Measurements from ENCODE around the gene CBX2. TPM values are rescaled to one million over a fixed set of nuclear protein-coding genes. Genes with fewer than 3 reads are reported as not detected.
"Not testable (repeated sequence)": the region's sequence is repeated elsewhere in the genome, so short reads cannot be mapped to it uniquely, and the experiment has no call there.

The CBX2 gene
- total RNA-seq, 4 donors from 2014 or later: 2.4 to 5.9 (median 4.5) TPM

GRCh38 chr17:79749156-79749815 is 28.7 kb upstream of the CBX2 start:
- Histone ChIP-seq H3K36me3 (no peaks in the 10 kb centered on the region), H3K27me3 (peaks cover 2 to 87% of the 10 kb centered on the region in 2 donors), H3K4me1 (peaks cover 0 to 25% (median 0%) of the 10 kb centered on the region in 4 donors), H3K27ac (no peak overlapping the region), H3K9me3 (no peaks in the 10 kb centered on the region), H3K4me3 (no peak overlapping the region)
- TF ChIP-seq POLR2A (IDR thresholded peaks at IDR 0.05): no peak
- no peak for TF ChIP-seq EP300 (IDR thresholded peaks at IDR 0.05)
- no peak for TF ChIP-seq CTCF (IDR thresholded peaks at IDR 0.05)
- WGBS, 2 donors: 68 to 76% methylated on average over 3 of the region's 3 CpGs
- DNase-seq (ENCODE audit: low spot score in 2 of 2): no peak

- TF ChIP-seq EP300 (IDR thresholded peaks at IDR 0.05) (no peak), CTCF (IDR thresholded peaks at IDR 0.05) (no peak), POLR2A (IDR thresholded peaks at IDR 0.05) (no peak)
- H3K4me1 ChIP-seq: peaks cover 0 to 25% (median 0%) of the 10 kb centered on the region in 4 donors
- no peaks in the 10 kb centered on the region for H3K9me3 ChIP-seq
- 63% methylated on average over 3 of the region's 3 CpGs for WGBS, 2 donors
- no peak for DNase-seq (ENCODE audit: low spot score in 2 of 2)
- H3K27ac ChIP-seq: no peak overlapping the region
- peaks cover 2 to 92% of the 10 kb centered on the region in 2 donors for H3K27me3 ChIP-seq
- H3K4me3 ChIP-seq: no peak overlapping the region
- H3K36me3 ChIP-seq: no peaks in the 10 kb centered on the region
Measured at GRCh38 chr17:79749958-79750357, 28.0 kb upstream of the CBX2 start.

- TF ChIP-seq POLR2A (IDR thresholded peaks at IDR 0.05): no peak
- no peak for TF ChIP-seq CTCF (IDR thresholded peaks at IDR 0.05)
- no peak for TF ChIP-seq EP300 (IDR thresholded peaks at IDR 0.05)
- H3K4me3 ChIP-seq: no peak overlapping the region
- peaks cover 0 to 25% (median 0%) of the 10 kb centered on the region in 4 donors for H3K4me1 ChIP-seq
- no peaks in the 10 kb centered on the region for H3K9me3 ChIP-seq
- peaks cover 2 to 94% of the 10 kb centered on the region in 2 donors for H3K27me3 ChIP-seq
- WGBS, 2 donors: 80 to 85% methylated on average over 13 of the region's 13 CpGs
- no peaks in the 10 kb centered on the region for H3K36me3 ChIP-seq
- DNase-seq (ENCODE audit: low spot score in 2 of 2): no peak
- no peak overlapping the region for H3K27ac ChIP-seq
Measured at GRCh38 chr17:79750650-79751545, 27.1 kb upstream of the CBX2 start.

GRCh38 chr17:79752175-79752574 is 25.8 kb upstream of the CBX2 start:
- Histone ChIP-seq H3K4me1 (peaks cover 0 to 15% (median 0%) of the 10 kb centered on the region in 4 donors), H3K27me3 (peaks cover 2 to 91% of the 10 kb centered on the region in 2 donors), H3K36me3 (no peaks in the 10 kb centered on the region), H3K9me3 (no peaks in the 10 kb centered on the region), H3K4me3 (no peak overlapping the region), H3K27ac (no peak overlapping the region)
- WGBS, 2 donors: 58 to 79% methylated on average over 13 of the region's 13 CpGs
- DNase-seq (ENCODE audit: low spot score in 2 of 2): no peak
- TF ChIP-seq POLR2A (IDR thresholded peaks at IDR 0.05) (no peak), CTCF (IDR thresholded peaks at IDR 0.05) (no peak), EP300 (IDR thresholded peaks at IDR 0.05) (no peak)

- Histone ChIP-seq H3K9me3 (no peaks in the 10 kb centered on the region), H3K27me3 (peaks cover 0 to 75% of the 10 kb centered on the region in 2 donors)
- 60 to 62% methylated on average over 12 of the region's 12 CpGs for WGBS, 2 donors
Measured at GRCh38 chr17:79754370-79754769, 23.6 kb upstream of the CBX2 start.

GRCh38 chr17:79754903-79755302 is 23.0 kb upstream of the CBX2 start:
- DNase-seq (ENCODE audit: low spot score in 2 of 2); H3K27ac ChIP-seq; H3K4me1 ChIP-seq; H3K4me3 ChIP-seq; H3K9me3 ChIP-seq; H3K36me3 ChIP-seq: not testable (repeated sequence)
- H3K27me3 ChIP-seq: peaks cover 0 to 69% of the 10 kb centered on the region in 2 donors
- 90 to 95% methylated on average over 9 of the region's 9 CpGs for WGBS, 2 donors

More at GRCh38 chr17:79754370-79754769, 23.6 kb upstream of the CBX2 start:
- Histone ChIP-seq H3K36me3 (no peaks in the 10 kb centered on the region), H3K4me1 (no peaks in the 10 kb centered on the region), H3K27ac (no peak overlapping the region), H3K4me3 (no peak overlapping the region)
- no peak for TF ChIP-seq EP300 (IDR thresholded peaks at IDR 0.05)
- TF ChIP-seq CTCF (IDR thresholded peaks at IDR 0.05): no peak
- no peak for TF ChIP-seq POLR2A (IDR thresholded peaks at IDR 0.05)
- no peak for DNase-seq (ENCODE audit: low spot score in 2 of 2)
